Measurements from ENCODE around the gene PLEKHH1.

DNA sequence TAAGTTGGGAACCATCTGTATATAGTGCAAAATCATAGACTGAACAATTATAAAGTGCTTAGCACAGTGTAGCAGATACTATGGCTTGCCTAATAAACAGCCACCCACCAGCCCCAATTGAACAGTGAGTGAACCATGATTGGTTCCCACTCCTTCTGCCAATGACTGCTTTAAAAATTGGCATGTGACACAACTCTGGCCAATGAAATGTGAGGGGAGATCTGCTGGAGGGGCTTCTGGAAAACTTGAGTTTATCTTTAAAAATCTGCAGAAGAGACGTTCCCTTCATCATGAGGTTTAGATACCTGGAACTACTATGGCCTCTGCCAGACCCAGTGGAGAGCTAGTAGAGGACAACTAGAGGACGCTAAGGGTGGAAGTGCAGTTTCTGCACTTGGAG lies 62.3 kb downstream of the PLEKHH1 start:
- TF ChIP-seq, protein P1, sequence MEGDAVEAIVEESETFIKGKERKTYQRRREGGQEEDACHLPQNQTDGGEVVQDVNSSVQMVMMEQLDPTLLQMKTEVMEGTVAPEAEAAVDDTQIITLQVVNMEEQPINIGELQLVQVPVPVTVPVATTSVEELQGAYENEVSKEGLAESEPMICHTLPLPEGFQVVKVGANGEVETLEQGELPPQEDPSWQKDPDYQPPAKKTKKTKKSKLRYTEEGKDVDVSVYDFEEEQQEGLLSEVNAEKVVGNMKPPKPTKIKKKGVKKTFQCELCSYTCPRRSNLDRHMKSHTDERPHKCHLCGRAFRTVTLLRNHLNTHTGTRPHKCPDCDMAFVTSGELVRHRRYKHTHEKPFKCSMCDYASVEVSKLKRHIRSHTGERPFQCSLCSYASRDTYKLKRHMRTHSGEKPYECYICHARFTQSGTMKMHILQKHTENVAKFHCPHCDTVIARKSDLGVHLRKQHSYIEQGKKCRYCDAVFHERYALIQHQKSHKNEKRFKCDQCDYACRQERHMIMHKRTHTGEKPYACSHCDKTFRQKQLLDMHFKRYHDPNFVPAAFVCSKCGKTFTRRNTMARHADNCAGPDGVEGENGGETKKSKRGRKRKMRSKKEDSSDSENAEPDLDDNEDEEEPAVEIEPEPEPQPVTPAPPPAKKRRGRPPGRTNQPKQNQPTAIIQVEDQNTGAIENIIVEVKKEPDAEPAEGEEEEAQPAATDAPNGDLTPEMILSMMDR (IDR thresholded peaks at IDR 0.05; ENCODE audit: low read depth, low read length): no peak
- TF ChIP-seq MYC (IDR thresholded peaks at IDR 0.05; ENCODE audit: low read depth, low read length) (no peak), POLR2A (IDR thresholded peaks at IDR 0.05; ENCODE audit: extremely low read depth, insufficient read length) (no peak)

Measured in NB4 (cell line).